Erythroblast (primary cell): Measurements from ENCODE around the gene SLC13A1.

Experiments used
- GATA1 ChIP-seq: IDR thresholded peaks from 2 replicates; pipeline ENCODE4 v1.6.1; 2011; ENCODE audit warnings: low read depth, mild to moderate bottlenecking, control low read depth, low read length, moderate library complexity
- POLR2A ChIP-seq: IDR thresholded peaks from 2 replicates; pipeline ENCODE4 v1.6.1; 2011; ENCODE audit warnings: mild to moderate bottlenecking, low read length

DNA sequence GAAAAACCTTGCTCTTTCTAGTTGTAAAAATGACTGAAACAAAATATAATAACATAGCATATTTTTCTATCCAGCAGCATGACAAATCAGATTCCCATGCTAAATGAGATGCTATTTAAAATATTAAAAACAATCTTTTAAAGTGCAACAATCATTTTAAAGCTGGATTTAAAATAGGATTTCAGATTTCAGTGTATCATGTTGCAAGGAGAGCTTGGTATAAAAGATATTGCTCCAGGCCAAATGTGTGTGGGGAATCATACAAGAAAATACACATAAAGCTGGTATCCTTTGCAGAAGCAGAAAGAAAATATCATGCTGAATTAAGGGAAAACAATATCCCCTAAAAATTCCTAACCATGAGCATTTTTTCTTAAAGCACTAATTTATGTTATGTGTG is 42.2 kb downstream of the SLC13A1 start:
- TF ChIP-seq POLR2A (no peak), GATA1 (no peak)
